Aorta (tissue), 5 donors: Measurements from ENCODE around the gene DIO3. TPM values are rescaled to one million over a fixed set of nuclear protein-coding genes. Genes with fewer than 3 reads are reported as not detected.

ENCODE experiments used
- ATAC-seq: fragments of 200-7000 bp; cut with Tn5 transposase; one replicate; pipeline ENCODE4 v1.9.1; 2022; ENCODE audit warnings: moderate library complexity; ENCODE audit not compliant: low FRiP score
- DNase-seq, 2 donors: peaks; one replicate each; pipeline ENCODE4 v3.0.0-alpha.2; 2020
- H3K27ac ChIP-seq, 2 donors: one replicate each; pipeline ENCODE4 v1.5.1; 2013; ENCODE audit warnings: low read length in 2 of 2, mild to moderate bottlenecking in 2 of 2, moderate library complexity in 2 of 2, control low read depth in 1 of 2, inconsistent platforms in 1 of 2, low read depth in 1 of 2
- H3K27me3 ChIP-seq, 2 donors: one replicate each; pipeline ENCODE4 v1.6.1; 2013; ENCODE audit warnings: control low read depth in 1 of 2, low read length in 1 of 2, mild to moderate bottlenecking in 1 of 2, moderate library complexity in 1 of 2; ENCODE audit not compliant: insufficient read depth in 2 of 2, control insufficient read depth in 1 of 2
- H3K36me3 ChIP-seq, 2 donors: one replicate each; pipeline ENCODE4 v1.6.1; 2013; ENCODE audit warnings: control low read depth in 1 of 2, low read length in 1 of 2, mild to moderate bottlenecking in 1 of 2; ENCODE audit not compliant: insufficient read depth in 2 of 2, control insufficient read depth in 1 of 2
- H3K4me1 ChIP-seq, 2 donors: one replicate each; pipeline ENCODE4 v1.6.1; 2013; ENCODE audit warnings: low read length in 2 of 2, control low read depth in 1 of 2, mild to moderate bottlenecking in 1 of 2, moderate library complexity in 1 of 2; ENCODE audit not compliant: insufficient read depth in 2 of 2, control insufficient read depth in 1 of 2
- H3K4me3 ChIP-seq, 2 donors: one replicate each; pipeline ENCODE4 v1.5.1; 2013; ENCODE audit warnings: low read length in 2 of 2, control low read depth in 1 of 2, mild to moderate bottlenecking in 1 of 2
- H3K9me3 ChIP-seq: one replicate; pipeline ENCODE4 v1.6.1; 2013; ENCODE audit warnings: mild to moderate bottlenecking, low read length; ENCODE audit not compliant: control insufficient read depth
- WGBS, 2 donors: extraction: QIAGEN DNeasy Blood & Tissue Kit; methylation state at CpG; one replicate each; pipeline ENCODE4 v1.1.7; 2013; 5-methylcytosine and 5-hydroxymethylcytosine counted together
- intact Hi-C, 2 donors: fragments of 100-400 bp; cut with DNase I; formaldehyde crosslinking; loops; one replicate each; pipeline versions ENCODE4 v1.14.2 to v1.15.0; 2022
- polyA plus RNA-seq, 2 donors: library from polyadenylated mRNA; stranded (reverse); fragments of 200-250 nt; gene quantifications; one replicate each; pipeline ENCODE4 v1.2.3, GENCODE V29; 2013
- total RNA-seq, 2 donors: library from RNA; stranded (reverse); fragmentation: NEBNext Ultra II Directional; extraction: Animal tissue kit (Norgen Biotek cat#: 25700); gene quantifications; one replicate each; pipeline ENCODE4 v1.2.1, GENCODE V29; 2021
- donor health status: healthy with polysubstance abuse.
- donor health status: Bipolar disorder and iron deficiency.
- donor health status: DM: no; HTN: no; CAD: no.
- donor health status: DM: no; HTN: no; CAD: no.
- donor health status: DM: yes; HTN: yes; CAD: no.

Gene DIO3
- total and polyA plus RNA-seq, 4 donors: 0.05 to 5.8 (median 2.0) TPM

GRCh38 chr14:101538878-101539277, 22.4 kb upstream of the DIO3 start:
- Histone ChIP-seq H3K27ac (no peak overlapping the region), H3K27me3 (no peaks in the 10 kb centered on the region), H3K4me3 (no peak overlapping the region), H3K4me1 (no peaks in the 10 kb centered on the region), H3K36me3 (no peaks in the 10 kb centered on the region), H3K9me3 (no peaks in the 10 kb centered on the region)
- WGBS, 2 donors: 8 to 22% methylated on average over 5 of the region's 5 CpGs
- DNase-seq: no peak
- ATAC-seq: peak; percentile 31
- intact Hi-C loops: no loop called here

- Histone ChIP-seq H3K9me3 (no peaks in the 10 kb centered on the region), H3K36me3 (no peaks in the 10 kb centered on the region), H3K27me3 (no peaks in the 10 kb centered on the region), H3K4me1 (no peaks in the 10 kb centered on the region), H3K4me3 (no peak overlapping the region), H3K27ac (no peak overlapping the region)
- intact Hi-C loops: no loop called here
- no peak for ATAC-seq
- WGBS, 2 donors: 58 to 66% methylated on average over 11 of the region's 11 CpGs
- DNase-seq: no peak
Measured at GRCh38 chr14:101539880-101540279, 21.4 kb upstream of the DIO3 start.

GRCh38 chr14:101540481-101541462, 20.5 kb upstream of the DIO3 start:
- no peaks in the 10 kb centered on the region for H3K4me1 ChIP-seq
- intact Hi-C loops: no loop called here
- ATAC-seq (no peak), DNase-seq (no peak)
- no peaks in the 10 kb centered on the region for H3K27me3 ChIP-seq
- no peaks in the 10 kb centered on the region for H3K36me3 ChIP-seq
- WGBS, 2 donors: 86 to 87% methylated on average over 22 of the region's 22 CpGs
- H3K9me3 ChIP-seq: no peaks in the 10 kb centered on the region
- no peak overlapping the region for H3K4me3 ChIP-seq
- no peak overlapping the region for H3K27ac ChIP-seq

GRCh38 chr14:101542391-101542790, 18.9 kb upstream of the DIO3 start:
- Histone ChIP-seq H3K4me3 (no peak overlapping the region), H3K4me1 (no peaks in the 10 kb centered on the region), H3K9me3 (no peaks in the 10 kb centered on the region), H3K27me3 (no peaks in the 10 kb centered on the region), H3K36me3 (no peaks in the 10 kb centered on the region), H3K27ac (no peak overlapping the region)
- no peak for DNase-seq
- no peak for ATAC-seq
- 46 to 62% methylated on average over 9 of the region's 9 CpGs for WGBS, 2 donors
- intact Hi-C loops: no loop called here

GRCh38 chr14:101543814-101544213, 17.5 kb upstream of the DIO3 start:
- H3K36me3 ChIP-seq: no peaks in the 10 kb centered on the region
- H3K27me3 ChIP-seq: no peaks in the 10 kb centered on the region
- no peaks in the 10 kb centered on the region for H3K9me3 ChIP-seq
- H3K27ac ChIP-seq: no peak overlapping the region
- DNase-seq (no peak), ATAC-seq (no peak)
- H3K4me3 ChIP-seq: no peak overlapping the region
- no peaks in the 10 kb centered on the region for H3K4me1 ChIP-seq
- intact Hi-C loops: no loop called here
- 95% methylated on average over 16 of the region's 16 CpGs for WGBS, 2 donors

DNA sequence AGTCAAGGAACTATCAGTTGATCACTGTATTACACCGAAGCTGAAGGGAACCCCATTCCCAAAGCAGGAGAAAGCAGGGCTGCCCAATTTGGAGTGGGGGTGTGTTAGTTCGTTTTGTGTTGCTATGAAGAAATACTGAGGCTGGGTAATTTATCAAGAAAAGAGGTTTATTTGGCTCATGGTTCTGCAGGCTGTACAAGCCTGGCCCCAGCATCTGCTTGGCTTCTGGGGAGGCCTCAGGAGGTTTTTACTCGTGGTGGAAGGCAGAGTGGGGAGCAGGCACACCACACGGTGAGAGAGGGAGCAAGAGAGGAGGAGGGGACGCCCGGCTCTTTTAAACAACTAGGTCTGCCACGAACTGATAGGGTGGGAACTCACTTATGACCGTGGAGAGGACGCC, 16.7 kb upstream of the DIO3 start:
- ATAC-seq (no peak), DNase-seq (no peak)
- H3K4me1 ChIP-seq: no peaks in the 10 kb centered on the region
- 76 to 77% methylated on average over 9 of the region's 9 CpGs for WGBS, 2 donors
- H3K4me3 ChIP-seq: no peak overlapping the region
- no peak overlapping the region for H3K27ac ChIP-seq
- intact Hi-C loops: no loop called here
- H3K27me3 ChIP-seq: no peaks in the 10 kb centered on the region
- no peaks in the 10 kb centered on the region for H3K36me3 ChIP-seq
- no peaks in the 10 kb centered on the region for H3K9me3 ChIP-seq

GRCh38 chr14:101546706-101547105, 14.6 kb upstream of the DIO3 start:
- DNase-seq (no peak), ATAC-seq (no peak)
- Histone ChIP-seq H3K27ac (no peak overlapping the region), H3K4me1 (no peaks in the 10 kb centered on the region), H3K4me3 (no peak overlapping the region), H3K9me3 (no peaks in the 10 kb centered on the region), H3K27me3 (no peaks in the 10 kb centered on the region), H3K36me3 (no peaks in the 10 kb centered on the region)
- intact Hi-C loops: no loop called here
- WGBS, 2 donors: 77 to 81% methylated on average over 11 of the region's 11 CpGs

- H3K27me3 ChIP-seq: no peaks in the 10 kb centered on the region
- DNase-seq: no peak
- ATAC-seq: no peak
- 87 to 90% methylated on average over 10 of the region's 10 CpGs for WGBS, 2 donors
- H3K4me1 ChIP-seq: no peaks in the 10 kb centered on the region
- no peak overlapping the region for H3K4me3 ChIP-seq
- H3K27ac ChIP-seq: no peak overlapping the region
- intact Hi-C loops: no loop called here
- no peaks in the 10 kb centered on the region for H3K36me3 ChIP-seq
- no peaks in the 10 kb centered on the region for H3K9me3 ChIP-seq
Measured at GRCh38 chr14:101547107-101547738, 14.1 kb upstream of the DIO3 start.
